ENCODE measurements around the gene RAB37. TPM values are rescaled to one million over a fixed set of nuclear protein-coding genes. Genes with fewer than 3 reads are reported as not detected.

RAB37 gene
- total and polyA plus RNA-seq, 12 donors = 0.39 to 6.6 (median 2.7) TPM

GRCh38 chr17:74711058-74711824 is 25.8 kb upstream of the RAB37 start:
- Histone ChIP-seq H3K4me3 (no peak overlapping the region), H3K27me3 (no peaks in the 10 kb centered on the region), H3K4me1 (replicated peaks in 1 of 2) (no peaks in the 10 kb centered on the region), H3K36me3 (replicated peaks in 1 of 2) (no peaks in the 10 kb centered on the region), H3K27ac (no peak overlapping the region), H3K9me3 (replicated peaks in 1 of 3) (no peaks in the 10 kb centered on the region)
- WGBS, 4 donors = 52 to 62% (median 56%) methylated on average over 12 of the region's 12 CpGs
- no peak for DNase-seq
- intact Hi-C loops (cut with DNase I) = no loop called here
- TF ChIP-seq POLR2A (IDR thresholded peaks at IDR 0.05) (no peak), CTCF (IDR thresholded peaks at IDR 0.05) (no peak)

GRCh38 chr17:74712301-74712700 is 24.8 kb upstream of the RAB37 start:
- 54 to 75% (median 57%) methylated on average over 7 of the region's 7 CpGs for WGBS, 4 donors
- TF ChIP-seq POLR2A (IDR thresholded peaks at IDR 0.05) = no peak
- TF ChIP-seq CTCF (IDR thresholded peaks at IDR 0.05) = no peak
- H3K4me1 ChIP-seq (replicated peaks in 1 of 2) = no peaks in the 10 kb centered on the region
- DNase-seq = no peak
- intact Hi-C loops (cut with DNase I) = no loop called here
- H3K4me3 ChIP-seq = peak overlapping the region in 1 of 4 donors; percentile 39
- no peaks in the 10 kb centered on the region for H3K9me3 ChIP-seq (replicated peaks in 1 of 3)
- H3K27me3 ChIP-seq = no peaks in the 10 kb centered on the region
- H3K27ac ChIP-seq = peak overlapping the region in 1 of 5 donors; percentile 66
- no peaks in the 10 kb centered on the region for H3K36me3 ChIP-seq (replicated peaks in 1 of 2)

- no peaks in the 10 kb centered on the region for H3K36me3 ChIP-seq (replicated peaks in 1 of 2)
- DNase-seq = peak in 6 of 7 donors; percentile 26 to 65 (median 48)
- H3K4me1 ChIP-seq (replicated peaks in 1 of 2) = no peaks in the 10 kb centered on the region
- peak within 1 kb of the TSS in 1 of 5 donors; percentile 66 for H3K27ac ChIP-seq
- TF ChIP-seq CTCF (IDR thresholded peaks at IDR 0.05) (no peak), POLR2A (IDR thresholded peaks at IDR 0.05) (no peak)
- H3K9me3 ChIP-seq (replicated peaks in 1 of 3) = no peaks in the 10 kb centered on the region
- intact Hi-C loops (cut with DNase I) = no loop called here
- H3K27me3 ChIP-seq = no peaks in the 10 kb centered on the region
- 68 to 87% (median 73%) methylated on average over 7 to 8 of the region's 8 CpGs for WGBS, 4 donors
- peak within 1 kb of the TSS in 1 of 4 donors; percentile 39 for H3K4me3 ChIP-seq
Measured at GRCh38 chr17:74712756-74713155, 24.3 kb upstream of the RAB37 start, which contains the start of gene CD300LF. CD300LF (minus strand) TSS chr17:74712923; CDS start chr17:74712866, 57 bp downstream.

GRCh38 chr17:74713171-74713755 is 23.8 kb upstream of the RAB37 start:
- intact Hi-C loops (cut with DNase I) = no loop called here
- DNase-seq = no peak
- Histone ChIP-seq H3K36me3 (replicated peaks in 1 of 2) (no peaks in the 10 kb centered on the region), H3K27ac (peak overlapping the region in 1 of 5 donors; percentile 66), H3K4me1 (replicated peaks in 1 of 2) (no peaks in the 10 kb centered on the region), H3K4me3 (no peak overlapping the region), H3K27me3 (no peaks in the 10 kb centered on the region), H3K9me3 (replicated peaks in 1 of 3) (no peaks in the 10 kb centered on the region)
- TF ChIP-seq CTCF (IDR thresholded peaks at IDR 0.05) (no peak), POLR2A (IDR thresholded peaks at IDR 0.05) (no peak)
- 71 to 84% (median 78%) methylated on average over 12 of the region's 12 CpGs for WGBS, 4 donors

Data from adrenal gland (tissue), 12 donors.